SK-N-SH (cell line): ENCODE results near the gene ARHGEF6. TPM values are rescaled to one million over a fixed set of nuclear protein-coding genes. Genes with fewer than 3 reads are reported as not detected.

Experiments used
- CTCF ChIA-PET: fragments of 300-600, 350-600 bp; formaldehyde crosslinking; extraction: SDS; loops from one replicate; lab custom pipeline; 2021; lab: Yijun Ruan, JAX
- POLR2A ChIA-PET: fragments of 350-600 bp; sonication (Branson Sonifier 250); formaldehyde crosslinking; extraction: SDS; loops from one replicate; lab custom pipeline; 2020; ENCODE audit warnings: antibody characterized with exemption, inconsistent platforms; lab: Yijun Ruan, JAX
- DNase-seq: peaks from one replicate; pipeline ENCODE4 v3.0.0; 2012
- H2AFZ ChIP-seq: fragments of 200-600 bp; sonication (generic); 2 replicates; pipeline ENCODE4 v1.8.1; 2016; ENCODE audit warnings: antibody characterized with exemption, mild to moderate bottlenecking, low read depth
- H3F3A ChIP-seq: fragments of 200-600 bp; sonication (generic); replicated peaks from 2 replicates; pipeline ENCODE3; 2016; ENCODE audit warnings: antibody characterized with exemption, mild to moderate bottlenecking; ENCODE audit not compliant: insufficient read depth
- H3K27ac ChIP-seq, 2 experiments: fragments of 200-500 bp in 1 of 2; fragments of 200-600 bp in 1 of 2; sonication (Bioruptor generic) in 1 of 2; sonication (generic), shearing (Covaris generic) in 1 of 2; 2 replicates each; pipeline versions ENCODE4 v1.5.1 to v1.6.1; 2014 to 2016; ENCODE audit warnings: low read depth in 2 of 2, inconsistent platforms in 1 of 2, low read length in 1 of 2, mild to moderate bottlenecking in 1 of 2, mixed read lengths in 1 of 2
- H3K27me3 ChIP-seq: fragments of 200-600 bp; sonication (generic), shearing (Covaris generic); 2 replicates; pipeline ENCODE4 v1.6.1; 2016; ENCODE audit warnings: mixed run types; ENCODE audit not compliant: insufficient read depth
- H3K36me3 ChIP-seq, 2 experiments: fragments of 200-500 bp in 1 of 2; fragments of 200-600 bp in 1 of 2; sonication (Bioruptor generic) in 1 of 2; sonication (generic) in 1 of 2; replicated peaks in 1 of 2; 2 replicates each; pipeline versions ENCODE3 to v1.5.1; 2014 to 2016; ENCODE audit warnings: low read length in 1 of 2, mild to moderate bottlenecking in 1 of 2; ENCODE audit not compliant: insufficient read depth in 2 of 2, control insufficient read depth in 1 of 2
- H3K4me1 ChIP-seq, 2 experiments: fragments of 200-500 bp in 1 of 2; fragments of 200-600 bp in 1 of 2; sonication (Bioruptor generic) in 1 of 2; sonication (generic), shearing (Covaris generic) in 1 of 2; 2 replicates each; pipeline versions ENCODE4 v1.5.1 to v1.6.1; 2014 to 2016; ENCODE audit warnings: low read depth in 1 of 2, low read length in 1 of 2, mixed run types in 1 of 2; ENCODE audit not compliant: insufficient read depth in 2 of 2, control insufficient read depth in 1 of 2
- H3K4me2 ChIP-seq: fragments of 200-600 bp; sonication (generic), shearing (Covaris generic); 2 replicates; pipeline ENCODE4 v1.6.1; 2017; ENCODE audit warnings: mixed run types
- H3K4me3 ChIP-seq, 2 experiments: fragments of 200-500 bp in 1 of 2; fragments of 200-600 bp in 1 of 2; sonication (Bioruptor generic) in 1 of 2; sonication (generic), shearing (Covaris generic) in 1 of 2; 2 replicates each; pipeline versions ENCODE4 v1.5.1 to v1.8.1; 2014 to 2016; ENCODE audit warnings: low read depth in 2 of 2, inconsistent platforms in 1 of 2, low read length in 1 of 2, mild to moderate bottlenecking in 1 of 2, mixed read lengths in 1 of 2, moderate library complexity in 1 of 2
- H3K79me2 ChIP-seq: fragments of 200-600 bp; sonication (generic); 2 replicates; pipeline ENCODE4 v1.8.1; 2017; ENCODE audit warnings: mild to moderate bottlenecking; ENCODE audit not compliant: insufficient read depth
- H3K9ac ChIP-seq: fragments of 200-600 bp; sonication (generic); 2 replicates; pipeline ENCODE4 v1.6.1; 2017; ENCODE audit warnings: mixed run types
- H3K9me2 ChIP-seq: fragments of 200-600 bp; sonication (generic); 2 replicates; pipeline ENCODE4 v1.6.1; 2017; ENCODE audit warnings: mixed run types
- H3K9me3 ChIP-seq: fragments of 200-600 bp; sonication (generic); 2 replicates; pipeline ENCODE4 v1.6.1; 2017; ENCODE audit warnings: mixed run types, mild to moderate bottlenecking, moderate library complexity
- H4K20me1 ChIP-seq: fragments of 200-600 bp; sonication (generic); 2 replicates; pipeline ENCODE4 v1.6.1; 2017; ENCODE audit warnings: mild to moderate bottlenecking, mixed run types; ENCODE audit not compliant: insufficient read depth
- CHD2 ChIP-seq: fragments of 150-350 bp; IDR thresholded peaks from 2 replicates; pipeline ENCODE4 v1.6.1; 2018; ENCODE audit warnings: low read length; ENCODE audit not compliant: partially characterized antibody
- EP300 ChIP-seq, 2 experiments: IDR thresholded peaks; 2 replicates each; pipeline versions ENCODE4 v1.4.0 to v1.6.1; 2012; ENCODE audit warnings: borderline replicate concordance in 1 of 2, low read depth in 1 of 2, low read length in 1 of 2
- FOSL2 ChIP-seq: IDR thresholded peaks from 2 replicates; pipeline ENCODE4 v1.4.0; 2012; ENCODE audit warnings: low read depth, mild to moderate bottlenecking, moderate library complexity, borderline replicate concordance
- FOXJ3 ChIP-seq: sonication (generic); formaldehyde crosslinking; IDR thresholded peaks from 2 replicates; pipeline ENCODE4 v1.5.1; 2020; ENCODE audit warnings: mild to moderate bottlenecking, missing genetic modification reagents
- GATA2 ChIP-seq: sonication (generic); formaldehyde crosslinking; IDR thresholded peaks from 2 replicates; pipeline ENCODE4 v1.5.0; 2020; ENCODE audit warnings: mild to moderate bottlenecking, missing genetic modification reagents
- JUND ChIP-seq: IDR thresholded peaks from 2 replicates; pipeline ENCODE4 v1.4.0; 2012
- MAX ChIP-seq: IDR thresholded peaks from 2 replicates; pipeline ENCODE4 v1.4.0; 2012; ENCODE audit warnings: low read depth
- NFIC ChIP-seq: IDR thresholded peaks from 2 replicates; pipeline ENCODE4 v1.4.0; 2012; ENCODE audit warnings: borderline replicate concordance
- RAD21 ChIP-seq: IDR thresholded peaks from 2 replicates; pipeline ENCODE4 v1.6.1; 2012; ENCODE audit warnings: mild to moderate bottlenecking, low read length
- RXRA ChIP-seq: IDR thresholded peaks from 2 replicates; pipeline ENCODE4 v1.4.0; 2012; ENCODE audit warnings: low read depth, mild to moderate bottlenecking, borderline replicate concordance
- SIN3A ChIP-seq: IDR thresholded peaks from 2 replicates; pipeline ENCODE4 v1.6.1; 2012; ENCODE audit warnings: low read depth, mild to moderate bottlenecking, low read length, moderate library complexity, borderline replicate concordance
- TCF12 ChIP-seq: IDR thresholded peaks from 2 replicates; pipeline ENCODE4 v1.4.0; 2012
- TEAD4 ChIP-seq: IDR thresholded peaks from 2 replicates; pipeline ENCODE4 v1.4.0; 2012; ENCODE audit warnings: mild to moderate bottlenecking, borderline replicate concordance; ENCODE audit not compliant: insufficient read depth
- WGBS: methylation state at CpG from one replicate; pipeline ENCODE4 v1.1.6; 2017; ENCODE audit warnings: low lambda C conversion rate; 5-methylcytosine and 5-hydroxymethylcytosine counted together
- polyA plus RNA-seq, 3 experiments: library from polyadenylated mRNA; depleted of rRNA; stranded (reverse); fragments of >200 nt; gene quantifications; 2 replicates each; pipeline ENCODE4 v1.2.3, GENCODE V29; 2012
- TF ChIP-seq, protein P1 (sequence below): fragments of 200-600 bp; sonication (generic); IDR thresholded peaks from 2 replicates; pipeline ENCODE4 v1.6.1; 2017; ENCODE audit warnings: antibody characterized with exemption, mild to moderate bottlenecking, moderate library complexity

The ARHGEF6 gene
- polyA plus RNA-seq, 1 of the 3 experiments (the other 2 are of a cell fraction), result 2.7 TPM

DNA sequence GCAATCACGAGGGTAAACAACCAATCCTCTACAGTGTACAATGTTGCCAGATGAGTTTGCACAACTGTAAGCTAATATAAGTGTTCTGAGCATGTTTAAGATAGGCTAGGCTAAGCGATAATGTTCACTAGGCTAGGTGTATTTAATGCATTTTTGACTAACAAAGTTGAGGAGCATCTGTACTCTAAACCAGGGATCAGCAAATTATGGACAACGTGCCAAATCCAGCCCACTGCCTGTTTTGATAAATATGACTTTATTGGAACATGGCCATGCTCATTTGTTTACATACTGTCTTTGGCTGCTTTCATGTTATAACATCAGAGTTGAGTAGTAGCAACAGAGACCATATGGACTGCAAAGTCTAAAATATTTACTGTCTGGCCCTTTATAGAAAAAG is 46.3 kb upstream of the ARHGEF6 start (continued):
- TF ChIP-seq, protein P1, sequence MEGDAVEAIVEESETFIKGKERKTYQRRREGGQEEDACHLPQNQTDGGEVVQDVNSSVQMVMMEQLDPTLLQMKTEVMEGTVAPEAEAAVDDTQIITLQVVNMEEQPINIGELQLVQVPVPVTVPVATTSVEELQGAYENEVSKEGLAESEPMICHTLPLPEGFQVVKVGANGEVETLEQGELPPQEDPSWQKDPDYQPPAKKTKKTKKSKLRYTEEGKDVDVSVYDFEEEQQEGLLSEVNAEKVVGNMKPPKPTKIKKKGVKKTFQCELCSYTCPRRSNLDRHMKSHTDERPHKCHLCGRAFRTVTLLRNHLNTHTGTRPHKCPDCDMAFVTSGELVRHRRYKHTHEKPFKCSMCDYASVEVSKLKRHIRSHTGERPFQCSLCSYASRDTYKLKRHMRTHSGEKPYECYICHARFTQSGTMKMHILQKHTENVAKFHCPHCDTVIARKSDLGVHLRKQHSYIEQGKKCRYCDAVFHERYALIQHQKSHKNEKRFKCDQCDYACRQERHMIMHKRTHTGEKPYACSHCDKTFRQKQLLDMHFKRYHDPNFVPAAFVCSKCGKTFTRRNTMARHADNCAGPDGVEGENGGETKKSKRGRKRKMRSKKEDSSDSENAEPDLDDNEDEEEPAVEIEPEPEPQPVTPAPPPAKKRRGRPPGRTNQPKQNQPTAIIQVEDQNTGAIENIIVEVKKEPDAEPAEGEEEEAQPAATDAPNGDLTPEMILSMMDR, result no peak
- no peak for TF ChIP-seq MAX

GRCh38 chrX:136825771-136826170 is 45.0 kb upstream of the ARHGEF6 start:
- no peaks in the 10 kb centered on the region for H3K4me1 ChIP-seq
- POLR2A ChIA-PET, result no interaction called here

DNA sequence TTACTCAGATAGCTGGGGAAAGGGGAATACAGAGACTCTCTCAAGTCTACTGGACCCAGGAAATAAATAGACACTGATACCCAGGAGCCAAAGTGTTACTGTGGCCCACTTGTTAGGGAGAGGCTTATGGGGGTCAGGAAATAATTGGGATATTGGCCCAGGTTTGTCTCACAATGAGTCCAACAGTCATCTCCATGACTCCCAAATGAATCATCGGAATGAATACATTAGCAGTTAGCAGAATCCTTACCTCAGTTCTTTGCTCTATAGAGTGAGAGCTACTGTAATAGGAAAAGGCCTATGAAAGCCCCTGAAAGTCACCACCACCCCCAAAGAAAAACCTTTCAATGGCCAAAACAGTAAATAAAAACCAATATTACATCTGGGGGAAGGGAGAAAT is 42.4 kb upstream of the ARHGEF6 start:
- no peak overlapping the region for H3K9ac ChIP-seq
- WGBS, result 67% methylated on average over 1 of the region's 1 CpG
- H3K9me3 ChIP-seq, result no peaks in the 10 kb centered on the region
- no peaks in the 10 kb centered on the region for H3K27me3 ChIP-seq
- no peak overlapping the region for H2AFZ ChIP-seq
- H3K9me2 ChIP-seq, result no peaks in the 10 kb centered on the region
- H3K4me2 ChIP-seq, result no peak overlapping the region
- POLR2A ChIA-PET, result no interaction called here
- H3K4me3 ChIP-seq, result no peak overlapping the region
- no peaks in the 10 kb centered on the region for H3K4me1 ChIP-seq
- no peaks in the 10 kb centered on the region for H4K20me1 ChIP-seq
- TF ChIP-seq TEAD4, result no peak
- 0 out of 2 replicates have a peak, but pooled peaks have one; percentile 15 for TF ChIP-seq JUND
- TF ChIP-seq FOSL2, result peak; percentile 52
- no peak for DNase-seq
- no peaks in the 10 kb centered on the region for H3F3A ChIP-seq
- H3K27ac ChIP-seq, result no peak overlapping the region
- no peaks in the 10 kb centered on the region for H3K79me2 ChIP-seq
- CTCF ChIA-PET, result no interaction called here
- no peaks in the 10 kb centered on the region for H3K36me3 ChIP-seq

More at GRCh38 chrX:136825771-136826170, 45.0 kb upstream of the ARHGEF6 start:
- no peak overlapping the region for H2AFZ ChIP-seq
- no peak overlapping the region for H3K27ac ChIP-seq
- H3K9me2 ChIP-seq, result no peaks in the 10 kb centered on the region
- no peaks in the 10 kb centered on the region for H3K79me2 ChIP-seq
- H3F3A ChIP-seq, result no peaks in the 10 kb centered on the region
- 53% methylated on average over 2 of the region's 2 CpGs for WGBS
- no peaks in the 10 kb centered on the region for H3K36me3 ChIP-seq
- no peaks in the 10 kb centered on the region for H3K27me3 ChIP-seq
- no peak overlapping the region for H3K9ac ChIP-seq
- H3K4me3 ChIP-seq, result no peak overlapping the region
- CTCF ChIA-PET, result no interaction called here
- no peak overlapping the region for H3K4me2 ChIP-seq
- no peak for TF ChIP-seq MAX
- TF ChIP-seq CHD2, result no peak
- TF ChIP-seq SIN3A, result no peak
- no peak for TF ChIP-seq RXRA
- TF ChIP-seq, protein P1, result no peak
- no peak for TF ChIP-seq EP300 (IDR thresholded peaks at IDR 0.05; ENCODE audit: borderline replicate concordance in 1 of 2, low read depth in 1 of 2, low read length in 1 of 2)
- no peak for TF ChIP-seq NFIC
- no peak for TF ChIP-seq FOXJ3
- TF ChIP-seq GATA2, result no peak
- TF ChIP-seq TCF12, result no peak
- no peak for TF ChIP-seq RAD21
- no peaks in the 10 kb centered on the region for H3K9me3 ChIP-seq
- no peaks in the 10 kb centered on the region for H4K20me1 ChIP-seq
- DNase-seq, result no peak
